HG02884 (cell line): Measurements from ENCODE around the gene KANSL3.
"Not testable (repeated sequence)": the region's sequence is repeated elsewhere in the genome, so short reads cannot be mapped to it uniquely, and the experiment has no call there.

ENCODE experiments used
- ATAC-seq: cut with Tn5 transposase; IDR thresholded peaks from one replicate; pipeline ENCODE4 v1.9.1; 2021; ENCODE audit warnings: mild to moderate bottlenecking, moderate library complexity; ENCODE audit not compliant: unreplicated experiment

The KANSL3 gene

GRCh38 chr2:96638144-96639121 is at the start of gene KANSL3:
Gene KANSL3, minus strand, starts transcription at chr2:96638312. Its CDS starts 1,177 bp downstream, at chr2:96637135.
- ATAC-seq, result peak; percentile 52

GRCh38 chr2:96687266-96687665 is 49.2 kb upstream of the KANSL3 start:
- ATAC-seq, result no peak

GRCh38 chr2:96685577-96686459 is 47.7 kb upstream of the KANSL3 start:
- no peak for ATAC-seq

- no peak for ATAC-seq
Measured at GRCh38 chr2:96684883-96685576, 46.9 kb upstream of the KANSL3 start.

GRCh38 chr2:96683972-96684820 is 46.1 kb upstream of the KANSL3 start:
- no peak for ATAC-seq

- no peak for ATAC-seq
Measured at GRCh38 chr2:96683307-96683706, 45.2 kb upstream of the KANSL3 start.

- ATAC-seq, result no peak
Measured at GRCh38 chr2:96681540-96681939, 43.4 kb upstream of the KANSL3 start.

- no peak for ATAC-seq
Measured at GRCh38 chr2:96680561-96681141, 42.5 kb upstream of the KANSL3 start.

GRCh38 chr2:96679848-96680247 is 41.7 kb upstream of the KANSL3 start:
- no peak for ATAC-seq

GRCh38 chr2:96669539-96670215 is 31.6 kb upstream of the KANSL3 start:
- no peak for ATAC-seq

- no peak for ATAC-seq
Measured at GRCh38 chr2:96668771-96669170, 30.7 kb upstream of the KANSL3 start.

- not testable (repeated sequence) for ATAC-seq
Measured at GRCh38 chr2:96665717-96666116, 27.6 kb upstream of the KANSL3 start.

- no peak for ATAC-seq
Measured at GRCh38 chr2:96665083-96665569, 27.0 kb upstream of the KANSL3 start.

GRCh38 chr2:96664366-96664925 is 26.3 kb upstream of the KANSL3 start:
- no peak for ATAC-seq

- ATAC-seq, result no peak
Measured at GRCh38 chr2:96663829-96664228, 25.7 kb upstream of the KANSL3 start.

- no peak for ATAC-seq
Measured at GRCh38 chr2:96663177-96663576, 25.1 kb upstream of the KANSL3 start.

GRCh38 chr2:96662360-96662759 is 24.2 kb upstream of the KANSL3 start:
- ATAC-seq, result no peak

GRCh38 chr2:96661324-96661723 is 23.2 kb upstream of the KANSL3 start:
- no peak for ATAC-seq

- ATAC-seq, result no peak
Measured at GRCh38 chr2:96656540-96656939, 18.4 kb upstream of the KANSL3 start.
